Dendritic cell treated with granulocyte-macrophage colony-stimulating factor and Interleukin-4, amounts not matched to agents 40 ng/mL and 50 ng/mL, for 4 days (primary cell): ENCODE results near the gene ANO7.

Experiments
- H3K27ac Mint-ChIP-seq: one replicate; pipeline ENCODE4 v1.8.0; 2022; ENCODE audit warnings: mild to moderate bottlenecking, mixed read lengths
- H3K27me3 Mint-ChIP-seq: one replicate; pipeline ENCODE4 v1.8.0; 2022; ENCODE audit warnings: mild to moderate bottlenecking, mixed read lengths
- H3K36me3 Mint-ChIP-seq: one replicate; pipeline ENCODE4 v1.8.0; 2022; ENCODE audit warnings: low read depth, mixed read lengths
- H3K4me1 Mint-ChIP-seq: one replicate; pipeline ENCODE4 v1.8.0; 2022; ENCODE audit warnings: low read depth, mixed read lengths
- H3K4me3 Mint-ChIP-seq: one replicate; pipeline ENCODE4 v1.8.0; 2022; ENCODE audit warnings: mild to moderate bottlenecking, moderate library complexity, mixed read lengths
- H3K9me3 Mint-ChIP-seq: one replicate; pipeline ENCODE4 v1.8.0; 2022; ENCODE audit warnings: mixed read lengths
- intact Hi-C: fragments of 100-400 bp; cut with micrococcal nuclease; formaldehyde crosslinking; loops from one replicate; pipeline ENCODE4 v1.15.0; 2022

ANO7 gene

DNA sequence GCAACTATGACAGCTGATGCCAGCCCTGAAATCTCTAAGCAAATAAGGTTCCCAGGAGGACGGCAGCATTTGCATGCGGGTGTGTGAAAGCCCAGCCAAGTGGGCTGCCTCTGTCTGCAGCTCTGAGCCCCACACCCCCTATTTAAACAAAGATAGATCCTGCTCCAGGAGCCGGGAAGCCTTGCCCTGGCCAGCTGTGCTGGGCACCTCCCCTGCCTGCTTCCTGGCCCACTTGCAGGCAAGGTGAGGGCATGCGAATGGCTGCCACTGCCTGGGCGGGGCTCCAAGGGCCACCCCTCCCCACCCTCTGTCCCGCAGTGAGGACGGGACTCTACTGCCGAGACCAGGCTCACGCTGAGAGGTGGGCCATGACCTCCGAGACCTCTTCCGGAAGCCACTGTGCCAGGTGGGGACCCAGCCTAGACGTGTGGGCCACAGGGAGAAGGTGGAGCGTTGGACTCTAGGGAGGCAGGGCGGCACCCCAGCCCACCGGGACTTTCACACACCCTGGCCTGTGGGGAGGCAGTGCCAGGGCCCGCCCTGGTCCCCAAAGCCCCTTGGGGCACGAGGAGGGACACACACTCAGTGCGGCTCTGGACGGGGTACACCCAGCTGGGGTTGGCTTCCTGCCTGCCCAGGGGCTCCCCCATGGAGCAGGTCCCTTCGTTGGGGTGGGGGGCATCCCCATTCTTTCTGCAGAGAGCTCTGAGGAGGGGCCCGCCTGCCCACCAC, at the start of gene ANO7:
TSS of gene ANO7 (plus strand) at position 317 of the 732 bp plus-strand sequence. CDS start 1,387 bp downstream, outside the sequence.
- Mint-ChIP-seq H3K27ac (no peak within 1 kb of the TSS), H3K4me3 (no peak within 1 kb of the TSS), H3K27me3 (no peaks in the 10 kb centered on the region), H3K9me3 (no peaks in the 10 kb centered on the region), H3K4me1 (no peaks in the 10 kb centered on the region), H3K36me3 (peaks cover 16% of the 10 kb centered on the region)
- intact Hi-C loops: no loop called here

GRCh38 chr2:241139531-241140444, 48.7 kb upstream of the ANO7 start:
- intact Hi-C loops: no loop called here
- Mint-ChIP-seq H3K27me3 (no peaks in the 10 kb centered on the region), H3K36me3 (peaks cover 58% of the 10 kb centered on the region), H3K4me3 (no peak overlapping the region), H3K4me1 (peaks cover 6% of the 10 kb centered on the region), H3K9me3 (no peaks in the 10 kb centered on the region), H3K27ac (no peak overlapping the region)

- Mint-ChIP-seq H3K4me1 (peaks cover 6% of the 10 kb centered on the region), H3K4me3 (no peak overlapping the region), H3K9me3 (no peaks in the 10 kb centered on the region), H3K27me3 (no peaks in the 10 kb centered on the region), H3K27ac (no peak overlapping the region), H3K36me3 (peaks cover 56% of the 10 kb centered on the region)
- intact Hi-C loops: no loop called here
These were observed 48.0 kb upstream of the ANO7 start for GRCh38 chr2:241140445-241140840.

GRCh38 chr2:241141214-241141770, 47.2 kb upstream of the ANO7 start:
- intact Hi-C loops: no loop called here
- no peak overlapping the region for H3K4me3 Mint-ChIP-seq

GRCh38 chr2:241142063-241142462, 46.4 kb upstream of the ANO7 start:
- no peak overlapping the region for H3K4me3 Mint-ChIP-seq

More at GRCh38 chr2:241141214-241141770, 47.2 kb upstream of the ANO7 start:
- no peaks in the 10 kb centered on the region for H3K9me3 Mint-ChIP-seq
- peaks cover 48% of the 10 kb centered on the region for H3K36me3 Mint-ChIP-seq
- H3K27ac Mint-ChIP-seq: no peak overlapping the region
- no peaks in the 10 kb centered on the region for H3K27me3 Mint-ChIP-seq
- peaks cover 8% of the 10 kb centered on the region for H3K4me1 Mint-ChIP-seq

DNA sequence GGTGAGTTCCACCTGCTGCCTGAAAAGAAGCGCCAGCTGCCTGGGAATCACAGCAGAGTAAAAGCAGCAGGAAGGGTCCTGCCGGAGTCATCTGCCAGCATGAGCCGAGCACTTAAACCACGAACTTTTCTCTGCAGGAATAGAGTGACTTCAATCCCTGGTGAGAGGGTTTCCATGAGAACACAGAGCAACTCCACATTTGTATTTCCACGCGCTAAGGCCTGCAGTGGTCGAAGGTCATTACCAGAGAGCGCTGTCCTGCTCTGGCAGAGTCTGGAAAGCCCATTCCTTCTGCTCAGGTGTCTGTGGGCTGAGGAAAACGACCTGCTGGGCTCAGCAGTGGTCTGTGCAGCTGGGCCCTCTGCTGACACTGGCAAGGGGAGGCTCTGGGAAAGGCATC, 45.9 kb upstream of the ANO7 start:
- no peak overlapping the region for H3K4me3 Mint-ChIP-seq
- H3K27ac Mint-ChIP-seq: no peak overlapping the region
- intact Hi-C loops: no loop called here
- H3K36me3 Mint-ChIP-seq: peaks cover 37% of the 10 kb centered on the region
- H3K27me3 Mint-ChIP-seq: no peaks in the 10 kb centered on the region
- H3K4me1 Mint-ChIP-seq: peaks cover 11% of the 10 kb centered on the region
- H3K9me3 Mint-ChIP-seq: no peaks in the 10 kb centered on the region

More at GRCh38 chr2:241142063-241142462, 46.4 kb upstream of the ANO7 start:
- H3K27ac Mint-ChIP-seq: no peak overlapping the region
- intact Hi-C loops: no loop called here
- no peaks in the 10 kb centered on the region for H3K27me3 Mint-ChIP-seq
- peaks cover 40% of the 10 kb centered on the region for H3K36me3 Mint-ChIP-seq
- peaks cover 11% of the 10 kb centered on the region for H3K4me1 Mint-ChIP-seq
- H3K9me3 Mint-ChIP-seq: no peaks in the 10 kb centered on the region

DNA sequence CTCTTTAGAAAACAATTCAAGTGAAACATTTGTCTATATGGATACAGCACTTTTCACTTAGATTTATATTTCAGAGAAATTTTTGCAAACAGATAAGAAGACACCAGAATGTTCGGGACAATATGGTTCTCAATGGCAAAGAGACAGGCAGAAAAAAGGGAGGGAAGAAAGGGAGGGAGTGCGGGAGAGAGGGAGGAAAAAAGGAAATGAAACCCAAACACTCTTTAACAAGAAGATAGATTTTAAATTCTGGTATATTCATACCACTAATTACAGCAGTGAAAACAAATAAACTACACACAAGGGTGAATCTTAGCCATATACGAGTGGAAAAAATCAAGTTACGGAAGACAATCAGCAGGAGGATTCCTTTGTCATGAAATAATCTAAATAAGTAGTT, 42.2 kb upstream of the ANO7 start:
- H3K27ac Mint-ChIP-seq: no peak overlapping the region
- H3K4me1 Mint-ChIP-seq: peaks cover 29% of the 10 kb centered on the region
- H3K36me3 Mint-ChIP-seq: peaks cover 28% of the 10 kb centered on the region
- intact Hi-C loops: loop anchor here (5.0 kb wide), 1 partner anchor 44 kb away; the partner anchor contains the start of gene MTERF4
- no peaks in the 10 kb centered on the region for H3K9me3 Mint-ChIP-seq
- no peak overlapping the region for H3K4me3 Mint-ChIP-seq
- H3K27me3 Mint-ChIP-seq: peaks cover 8% of the 10 kb centered on the region

- Mint-ChIP-seq H3K4me1 (peaks cover 34% of the 10 kb centered on the region), H3K36me3 (peaks cover 19% of the 10 kb centered on the region), H3K4me3 (no peak overlapping the region), H3K9me3 (no peaks in the 10 kb centered on the region), H3K27ac (no peak overlapping the region), H3K27me3 (peaks cover 8% of the 10 kb centered on the region)
- intact Hi-C loops: loop anchor here (5.0 kb wide), 1 partner anchor 45 kb away; the partner anchor contains the start of gene MTERF4
These were observed 41.1 kb upstream of the ANO7 start for GRCh38 chr2:241147336-241147735.

- H3K9me3 Mint-ChIP-seq: no peaks in the 10 kb centered on the region
- H3K36me3 Mint-ChIP-seq: peaks cover 22% of the 10 kb centered on the region
- H3K4me3 Mint-ChIP-seq: peak overlapping the region; percentile 85
- H3K27ac Mint-ChIP-seq: no peak overlapping the region
- intact Hi-C loops: loop anchor here (5.0 kb wide), 1 partner anchor 46 kb away; the partner anchor contains the start of gene MTERF4
- peaks cover 41% of the 10 kb centered on the region for H3K4me1 Mint-ChIP-seq
- H3K27me3 Mint-ChIP-seq: peaks cover 8% of the 10 kb centered on the region
These were observed 40.2 kb upstream of the ANO7 start for GRCh38 chr2:241148239-241148638.

GRCh38 chr2:241148891-241149674, 39.4 kb upstream of the ANO7 start, which contains the start of gene PASK:
Gene PASK (minus strand): TSS chr2:241149472. CDS start chr2:241143032, 6,440 bp downstream.
- peak within 1 kb of the TSS; percentile 83 for H3K27ac Mint-ChIP-seq
- H3K27me3 Mint-ChIP-seq: peaks cover 8% of the 10 kb centered on the region
- H3K4me3 Mint-ChIP-seq: peak within 1 kb of the TSS; percentile 85
- H3K36me3 Mint-ChIP-seq: peaks cover 28% of the 10 kb centered on the region
- peaks cover 46% of the 10 kb centered on the region for H3K4me1 Mint-ChIP-seq
- H3K9me3 Mint-ChIP-seq: no peaks in the 10 kb centered on the region
- intact Hi-C loops: loop anchor here (5.0 kb wide), 1 partner anchor 47 kb away; the partner anchor contains the start of gene MTERF4

DNA sequence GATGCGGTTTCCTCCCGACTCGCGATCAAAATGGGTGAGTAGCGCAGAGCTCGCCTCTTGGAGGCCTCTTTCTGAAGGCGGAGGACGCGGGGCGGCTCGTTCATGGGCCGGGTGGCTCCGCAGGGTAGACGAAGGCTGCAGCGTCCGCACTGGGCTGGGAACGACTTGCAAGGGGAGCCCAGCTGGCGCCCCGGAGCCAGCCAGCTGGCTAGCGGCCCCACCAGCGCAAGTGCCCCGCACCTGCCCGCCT, 38.9 kb upstream of the ANO7 start:
- Mint-ChIP-seq H3K27me3 (peaks cover 8% of the 10 kb centered on the region), H3K36me3 (peaks cover 32% of the 10 kb centered on the region)

GRCh38 chr2:241149925-241150659, 38.4 kb upstream of the ANO7 start, which contains the start of gene PPP1R7:
Gene PPP1R7 (plus strand): TSS chr2:241150467. CDS start chr2:241150496, 29 bp downstream.
- H3K27me3 Mint-ChIP-seq: peaks cover 8% of the 10 kb centered on the region
- no peaks in the 10 kb centered on the region for H3K9me3 Mint-ChIP-seq
- peaks cover 37% of the 10 kb centered on the region for H3K36me3 Mint-ChIP-seq
- intact Hi-C loops: loop anchor here (5.0 kb wide), 2 partner anchors 48 to 362 kb away; partner anchors contain the start of gene MTERF4
- peak within 1 kb of the TSS; percentile 85 for H3K4me3 Mint-ChIP-seq
- H3K27ac Mint-ChIP-seq: peak within 1 kb of the TSS; percentile 83
- H3K4me1 Mint-ChIP-seq: peaks cover 51% of the 10 kb centered on the region

More for the DNA sequence above, 38.9 kb upstream of the ANO7 start:
- H3K9me3 Mint-ChIP-seq: no peaks in the 10 kb centered on the region
- H3K27ac Mint-ChIP-seq: peak overlapping the region; percentile 83
- H3K4me3 Mint-ChIP-seq: peak overlapping the region; percentile 85
- H3K4me1 Mint-ChIP-seq: peaks cover 46% of the 10 kb centered on the region
- intact Hi-C loops: loop anchor here (5.0 kb wide), 1 partner anchor 47 kb away; the partner anchor contains the start of gene MTERF4
